Memory B cell (primary cell): Measurements from ENCODE around the gene NT5C2.
"Not testable (repeated sequence)": the region's sequence is repeated elsewhere in the genome, so short reads cannot be mapped to it uniquely, and the experiment has no call there.

Experiments
- ATAC-seq: fragments of 150-1000 bp; cut with Tn5 transposase; 2 replicates; pipeline ENCODE4 v1.10.0; 2021; ENCODE audit warnings: low read depth, mild to moderate bottlenecking, moderate library complexity
- DNase-seq, 2 donors: peaks; one replicate each; pipeline ENCODE4 v3.0.0; 2022; ENCODE audit warnings: low spot score in 2 of 2
- H3K27ac Mint-ChIP-seq: one replicate; pipeline ENCODE4 v1.8.0; 2022; ENCODE audit warnings: mild to moderate bottlenecking, moderate library complexity, mixed read lengths
- H3K27me3 Mint-ChIP-seq: one replicate; pipeline ENCODE4 v1.8.0; 2022; ENCODE audit warnings: mixed read lengths
- H3K36me3 Mint-ChIP-seq: one replicate; pipeline ENCODE4 v1.8.0; 2022; ENCODE audit warnings: mild to moderate bottlenecking, mixed read lengths
- H3K4me1 Mint-ChIP-seq: one replicate; pipeline ENCODE4 v1.8.0; 2022; ENCODE audit warnings: mixed read lengths
- H3K4me3 Mint-ChIP-seq: one replicate; pipeline ENCODE4 v1.8.0; 2022; ENCODE audit warnings: mild to moderate bottlenecking, moderate library complexity, mixed read lengths
- H3K9me3 Mint-ChIP-seq: one replicate; pipeline ENCODE4 v1.8.0; 2022; ENCODE audit warnings: mixed read lengths

NT5C2 gene

GRCh38 chr10:103193107-103193819 lies at the start of gene NT5C2:
TSS of gene NT5C2 (minus strand) at chr10:103193272. CDS start at chr10:103174958, 18,314 bp downstream.
- ATAC-seq: peak; percentile 85
- H3K4me3 Mint-ChIP-seq: peak within 1 kb of the TSS; percentile 100
- H3K9me3 Mint-ChIP-seq: no peaks in the 10 kb centered on the region
- no peaks in the 10 kb centered on the region for H3K27me3 Mint-ChIP-seq
- H3K36me3 Mint-ChIP-seq: peaks cover 4% of the 10 kb centered on the region
- peak; percentile 64 to 71 for DNase-seq
- peaks cover 26% of the 10 kb centered on the region for H3K4me1 Mint-ChIP-seq
- H3K27ac Mint-ChIP-seq: peak within 1 kb of the TSS; percentile 99

DNA sequence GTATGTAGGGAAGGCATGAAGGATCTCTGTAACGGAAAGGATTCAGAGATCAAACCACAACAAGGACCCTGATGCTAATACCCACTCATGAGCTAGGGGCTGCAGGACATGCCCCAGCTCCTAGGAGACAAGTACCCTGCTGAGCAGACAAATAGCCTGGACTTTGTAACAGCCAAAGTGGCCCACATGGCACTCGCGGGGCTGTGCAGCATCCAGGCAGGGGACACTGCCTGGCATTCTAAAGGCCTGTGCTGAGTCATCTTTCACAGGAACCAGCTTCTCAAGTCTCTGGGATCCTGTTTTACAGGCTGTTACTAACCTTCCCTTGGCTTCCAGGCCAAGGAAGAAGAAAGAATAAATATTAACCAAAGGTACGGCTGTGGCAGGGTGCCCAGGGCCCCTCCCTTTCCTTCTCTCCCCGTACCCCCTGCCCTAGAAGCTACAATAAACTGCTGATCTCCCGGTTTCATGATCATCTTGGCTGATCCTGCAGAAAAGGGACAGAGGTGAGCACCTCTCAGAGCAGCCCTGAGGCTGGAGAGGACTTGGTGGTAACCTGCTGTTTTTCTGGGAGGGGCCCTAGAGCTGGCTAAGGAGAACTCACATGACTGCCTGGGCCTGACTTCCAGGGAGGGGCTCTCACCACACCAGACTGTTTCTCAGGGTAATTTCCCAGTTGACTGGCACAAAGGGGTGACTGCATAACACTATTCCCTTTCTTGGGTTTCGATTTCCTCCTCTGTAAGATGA lies 48.4 kb upstream of the NT5C2 start:
- DNase-seq (no peak), ATAC-seq (peak; percentile 48)
- Mint-ChIP-seq H3K4me1 (peaks cover 12% of the 10 kb centered on the region), H3K27ac (no peak overlapping the region), H3K27me3 (no peaks in the 10 kb centered on the region), H3K9me3 (no peaks in the 10 kb centered on the region), H3K4me3 (no peak overlapping the region), H3K36me3 (no peaks in the 10 kb centered on the region)

- ATAC-seq (no peak), DNase-seq (no peak)
- Mint-ChIP-seq H3K4me3 (no peak overlapping the region), H3K27ac (no peak overlapping the region), H3K27me3 (peaks cover 2% of the 10 kb centered on the region), H3K9me3 (no peaks in the 10 kb centered on the region), H3K4me1 (peaks cover 11% of the 10 kb centered on the region), H3K36me3 (no peaks in the 10 kb centered on the region)
These were observed 45.6 kb upstream of the NT5C2 start for GRCh38 chr10:103238506-103239252.

GRCh38 chr10:103235775-103236174 lies 42.7 kb upstream of the NT5C2 start:
- Mint-ChIP-seq H3K36me3 (no peaks in the 10 kb centered on the region), H3K4me3 (no peak overlapping the region), H3K4me1 (peaks cover 17% of the 10 kb centered on the region), H3K27me3 (peaks cover 2% of the 10 kb centered on the region), H3K27ac (no peak overlapping the region), H3K9me3 (no peaks in the 10 kb centered on the region)
- no peak for DNase-seq
- no peak for ATAC-seq

GRCh38 chr10:103232772-103233488 lies 39.9 kb upstream of the NT5C2 start:
- Mint-ChIP-seq H3K4me3 (no peak overlapping the region), H3K27me3 (peaks cover 2% of the 10 kb centered on the region), H3K36me3 (no peaks in the 10 kb centered on the region), H3K9me3 (no peaks in the 10 kb centered on the region), H3K4me1 (peaks cover 9% of the 10 kb centered on the region), H3K27ac (no peak overlapping the region)
- no peak for DNase-seq
- ATAC-seq: peak; percentile 24

DNA sequence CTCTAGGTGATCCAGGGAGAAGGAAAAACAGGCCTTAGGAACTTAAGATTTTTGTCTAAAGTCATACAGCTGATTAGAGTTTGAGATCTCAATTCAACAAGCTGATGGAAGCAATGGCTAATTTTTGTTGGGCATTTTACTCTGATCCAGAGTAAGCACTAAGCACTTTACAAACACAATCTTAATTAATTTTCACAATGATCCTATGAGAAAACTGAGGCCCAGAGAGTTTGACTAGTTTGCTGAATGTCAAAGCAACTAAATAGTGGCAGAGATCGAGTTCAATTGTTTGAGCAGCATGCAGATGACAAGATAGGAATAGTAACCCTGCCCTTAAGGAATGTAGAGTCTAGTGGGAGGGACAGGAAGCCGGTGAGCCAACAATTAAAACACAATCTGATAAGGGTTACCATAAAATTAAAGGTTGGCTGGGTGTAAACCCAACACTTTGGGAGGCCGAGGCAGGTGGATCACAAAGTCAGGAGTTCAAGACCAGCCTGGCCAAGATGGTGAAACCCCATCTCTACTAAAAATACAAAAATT lies 39.1 kb upstream of the NT5C2 start:
- no peak for DNase-seq
- H3K4me3 Mint-ChIP-seq: no peak overlapping the region
- no peaks in the 10 kb centered on the region for H3K9me3 Mint-ChIP-seq
- H3K4me1 Mint-ChIP-seq: peaks cover 9% of the 10 kb centered on the region
- ATAC-seq: no peak
- peaks cover 2% of the 10 kb centered on the region for H3K27me3 Mint-ChIP-seq
- H3K27ac Mint-ChIP-seq: no peak overlapping the region
- no peaks in the 10 kb centered on the region for H3K36me3 Mint-ChIP-seq

- DNase-seq (no peak), ATAC-seq (no peak)
- H3K4me3 Mint-ChIP-seq: no peak overlapping the region
- peaks cover 9% of the 10 kb centered on the region for H3K4me1 Mint-ChIP-seq
- no peaks in the 10 kb centered on the region for H3K9me3 Mint-ChIP-seq
- no peaks in the 10 kb centered on the region for H3K36me3 Mint-ChIP-seq
- H3K27me3 Mint-ChIP-seq: peaks cover 2% of the 10 kb centered on the region
- no peak overlapping the region for H3K27ac Mint-ChIP-seq
These were observed 38.0 kb upstream of the NT5C2 start for GRCh38 chr10:103231047-103231551.

DNA sequence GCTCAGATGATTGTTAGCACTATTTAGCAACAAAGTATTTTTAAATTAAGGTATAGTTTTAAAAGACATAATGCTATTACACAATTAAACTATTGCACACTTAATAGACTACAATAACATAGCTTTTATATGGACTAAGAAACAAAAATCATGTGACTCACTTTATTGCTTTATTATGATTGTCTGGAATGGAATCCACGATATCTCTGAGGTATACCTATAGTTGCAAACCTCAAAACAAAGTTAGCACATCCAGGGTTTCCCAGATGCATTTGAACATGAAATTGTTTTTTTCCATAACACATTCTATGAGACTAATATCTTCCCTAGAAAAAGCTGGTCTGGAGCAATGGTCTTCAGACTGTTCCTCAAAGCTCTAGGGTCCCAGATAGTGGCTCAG lies 34.3 kb upstream of the NT5C2 start:
- Mint-ChIP-seq H3K27me3 (no peaks in the 10 kb centered on the region), H3K9me3 (peaks cover 10% of the 10 kb centered on the region), H3K4me3 (no peak overlapping the region), H3K36me3 (peaks cover 8% of the 10 kb centered on the region), H3K4me1 (peaks cover 2% of the 10 kb centered on the region), H3K27ac (no peak overlapping the region)
- ATAC-seq (no peak), DNase-seq (no peak)

DNA sequence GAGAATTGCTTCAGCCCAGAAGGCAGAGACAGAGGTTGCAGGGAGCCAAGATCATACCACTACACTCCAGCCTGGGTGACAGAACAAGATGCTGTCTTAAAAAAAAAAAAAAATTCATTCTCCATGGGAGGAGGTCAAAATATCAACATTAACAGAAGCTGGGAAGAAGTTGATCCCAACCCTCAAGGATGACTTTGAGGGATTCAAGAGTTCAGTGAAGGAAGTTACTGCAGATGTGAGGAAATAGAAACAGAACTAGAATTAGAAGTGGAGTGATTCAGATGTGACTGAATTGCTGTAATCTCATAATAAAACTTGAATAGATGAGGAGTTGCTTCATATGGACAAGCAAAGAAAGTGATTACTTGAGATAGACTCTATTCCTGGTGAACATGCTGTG lies 32.9 kb upstream of the NT5C2 start:
- H3K4me1 Mint-ChIP-seq: no peaks in the 10 kb centered on the region
- H3K36me3 Mint-ChIP-seq: peaks cover 10% of the 10 kb centered on the region
- no peak overlapping the region for H3K27ac Mint-ChIP-seq
- H3K4me3 Mint-ChIP-seq: no peak overlapping the region
- ATAC-seq (no peak), DNase-seq (no peak)
- H3K27me3 Mint-ChIP-seq: no peaks in the 10 kb centered on the region
- peaks cover 12% of the 10 kb centered on the region for H3K9me3 Mint-ChIP-seq

DNA sequence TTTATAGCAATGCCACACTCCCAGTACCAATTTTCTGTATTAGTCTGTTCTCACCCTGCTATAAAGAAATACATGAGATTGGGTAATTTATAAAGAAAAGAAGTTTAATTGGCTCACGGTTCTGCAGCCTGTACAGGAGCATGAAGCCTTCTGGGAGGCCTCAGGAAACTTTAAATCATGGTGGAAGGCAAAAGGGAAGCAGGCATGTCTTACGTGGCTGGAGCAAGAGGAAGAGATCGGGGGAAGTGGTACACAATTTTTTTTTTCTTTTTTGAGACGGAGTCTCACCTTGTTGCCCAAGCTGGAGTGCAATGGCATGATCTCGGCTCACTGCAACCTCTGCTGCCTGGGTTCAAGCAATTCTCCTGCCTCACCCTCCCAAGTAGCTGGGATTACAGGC lies 31.6 kb upstream of the NT5C2 start:
- H3K27ac Mint-ChIP-seq, H3K27me3 Mint-ChIP-seq, H3K4me3 Mint-ChIP-seq, ATAC-seq, H3K4me1 Mint-ChIP-seq, DNase-seq: not testable (repeated sequence)
- peaks cover 12% of the 10 kb centered on the region for H3K9me3 Mint-ChIP-seq
- H3K36me3 Mint-ChIP-seq: peaks cover 10% of the 10 kb centered on the region

GRCh38 chr10:103224133-103224532 lies 31.1 kb upstream of the NT5C2 start:
- H3K4me3 Mint-ChIP-seq: no peak overlapping the region
- no peak overlapping the region for H3K27ac Mint-ChIP-seq
- H3K27me3 Mint-ChIP-seq: no peaks in the 10 kb centered on the region
- H3K9me3 Mint-ChIP-seq: peaks cover 12% of the 10 kb centered on the region
- no peaks in the 10 kb centered on the region for H3K4me1 Mint-ChIP-seq
- H3K36me3 Mint-ChIP-seq: peaks cover 10% of the 10 kb centered on the region
- ATAC-seq (no peak), DNase-seq (no peak)

GRCh38 chr10:103216362-103216761 lies 23.3 kb upstream of the NT5C2 start:
- H3K4me1 Mint-ChIP-seq, H3K9me3 Mint-ChIP-seq, H3K27ac Mint-ChIP-seq, ATAC-seq, DNase-seq, H3K4me3 Mint-ChIP-seq, H3K36me3 Mint-ChIP-seq: not testable (repeated sequence)
- H3K27me3 Mint-ChIP-seq: peaks cover 12% of the 10 kb centered on the region

- peaks cover 12% of the 10 kb centered on the region for H3K27me3 Mint-ChIP-seq
- H3K27ac Mint-ChIP-seq: no peak overlapping the region
These were observed 22.5 kb upstream of the NT5C2 start for GRCh38 chr10:103215601-103216000.

More at GRCh38 chr10:103215601-103216000, 22.5 kb upstream of the NT5C2 start:
- DNase-seq (no peak), ATAC-seq (no peak)
- no peak overlapping the region for H3K4me3 Mint-ChIP-seq
- no peaks in the 10 kb centered on the region for H3K4me1 Mint-ChIP-seq
- peaks cover 7% of the 10 kb centered on the region for H3K36me3 Mint-ChIP-seq
- peaks cover 9% of the 10 kb centered on the region for H3K9me3 Mint-ChIP-seq
